ENCODE measurements around the gene SERPINE3. TPM values are rescaled to one million over a fixed set of nuclear protein-coding genes. Genes with fewer than 3 reads are reported as not detected.

Gene SERPINE3
- total RNA-seq, 4 donors from 2014 or later: not detected

- no peak for TF ChIP-seq POLR2A (IDR thresholded peaks at IDR 0.05)
- TF ChIP-seq CTCF (IDR thresholded peaks at IDR 0.05): no peak
- H3K4me3 ChIP-seq: no peak overlapping the region
- H3K36me3 ChIP-seq: no peaks in the 10 kb centered on the region
- no peaks in the 10 kb centered on the region for H3K27me3 ChIP-seq
- H3K27ac ChIP-seq: no peak overlapping the region
- intact Hi-C loops (cut with DNase I): no loop called here
- WGBS, 2 donors: 64 to 76% methylated on average over 4 of the region's 4 CpGs
- no peak for DNase-seq
- no peaks in the 10 kb centered on the region for H3K4me1 ChIP-seq
- H3K9me3 ChIP-seq: no peaks in the 10 kb centered on the region
These were observed 651 bp downstream of the SERPINE3 start for GRCh38 chr13:51339952-51340732.

- Histone ChIP-seq H3K4me1 (no peaks in the 10 kb centered on the region), H3K27ac (no peak overlapping the region), H3K9me3 (no peaks in the 10 kb centered on the region), H3K27me3 (no peaks in the 10 kb centered on the region), H3K4me3 (no peak overlapping the region), H3K36me3 (no peaks in the 10 kb centered on the region)
- intact Hi-C loops (cut with DNase I): no loop called here
- TF ChIP-seq POLR2A (IDR thresholded peaks at IDR 0.05): no peak
- no peak for TF ChIP-seq CTCF (IDR thresholded peaks at IDR 0.05)
- WGBS, 2 donors: 74 to 85% methylated on average over 2 of the region's 2 CpGs
- DNase-seq: no peak
These were observed 1.7 kb downstream of the SERPINE3 start for GRCh38 chr13:51341232-51341631.

GRCh38 chr13:51341791-51342190 is 2.3 kb downstream of the SERPINE3 start:
- H3K9me3 ChIP-seq: no peaks in the 10 kb centered on the region
- no peak overlapping the region for H3K27ac ChIP-seq
- intact Hi-C loops (cut with DNase I): no loop called here
- H3K4me3 ChIP-seq: no peak overlapping the region
- no peaks in the 10 kb centered on the region for H3K4me1 ChIP-seq
- H3K36me3 ChIP-seq: no peaks in the 10 kb centered on the region
- DNase-seq: no peak
- no peaks in the 10 kb centered on the region for H3K27me3 ChIP-seq
- no peak for TF ChIP-seq CTCF (IDR thresholded peaks at IDR 0.05)
- no peak for TF ChIP-seq POLR2A (IDR thresholded peaks at IDR 0.05)
- WGBS, 2 donors: 85 to 98% methylated on average over 4 of the region's 4 CpGs

- no peaks in the 10 kb centered on the region for H3K27me3 ChIP-seq
- intact Hi-C loops (cut with DNase I): no loop called here
- no peak overlapping the region for H3K27ac ChIP-seq
- H3K9me3 ChIP-seq: no peaks in the 10 kb centered on the region
- 63 to 82% methylated on average over 3 to 4 of the region's 4 CpGs for WGBS, 2 donors
- no peaks in the 10 kb centered on the region for H3K36me3 ChIP-seq
- no peak for TF ChIP-seq CTCF (IDR thresholded peaks at IDR 0.05)
- H3K4me1 ChIP-seq: no peaks in the 10 kb centered on the region
- H3K4me3 ChIP-seq: no peak overlapping the region
- no peak for DNase-seq
These were observed 3.2 kb downstream of the SERPINE3 start for GRCh38 chr13:51342706-51343105.

- Histone ChIP-seq H3K4me3 (no peak overlapping the region), H3K27ac (no peak overlapping the region), H3K27me3 (no peaks in the 10 kb centered on the region), H3K9me3 (no peaks in the 10 kb centered on the region), H3K36me3 (no peaks in the 10 kb centered on the region), H3K4me1 (no peaks in the 10 kb centered on the region)
- no peak for DNase-seq
- 57 to 60% methylated on average over 5 of the region's 5 CpGs for WGBS, 2 donors
- no peak for TF ChIP-seq POLR2A (IDR thresholded peaks at IDR 0.05)
- TF ChIP-seq CTCF (IDR thresholded peaks at IDR 0.05): no peak
- intact Hi-C loops (cut with DNase I): no loop called here
These were observed 4.0 kb downstream of the SERPINE3 start for GRCh38 chr13:51343475-51343874.

Measured in esophagus squamous epithelium (tissue), 5 donors.